ENCODE results near the gene HNRNPA1. TPM values are rescaled to one million over a fixed set of nuclear protein-coding genes. Genes with fewer than 3 reads are reported as not detected.

Gene HNRNPA1
- total and polyA plus RNA-seq, 9 of the 15 experiments (the other 6 are each of a cell fraction or from before 2014, with no cell fraction given) = 1,166 to 2,703 (median 1,815) TPM

DNA sequence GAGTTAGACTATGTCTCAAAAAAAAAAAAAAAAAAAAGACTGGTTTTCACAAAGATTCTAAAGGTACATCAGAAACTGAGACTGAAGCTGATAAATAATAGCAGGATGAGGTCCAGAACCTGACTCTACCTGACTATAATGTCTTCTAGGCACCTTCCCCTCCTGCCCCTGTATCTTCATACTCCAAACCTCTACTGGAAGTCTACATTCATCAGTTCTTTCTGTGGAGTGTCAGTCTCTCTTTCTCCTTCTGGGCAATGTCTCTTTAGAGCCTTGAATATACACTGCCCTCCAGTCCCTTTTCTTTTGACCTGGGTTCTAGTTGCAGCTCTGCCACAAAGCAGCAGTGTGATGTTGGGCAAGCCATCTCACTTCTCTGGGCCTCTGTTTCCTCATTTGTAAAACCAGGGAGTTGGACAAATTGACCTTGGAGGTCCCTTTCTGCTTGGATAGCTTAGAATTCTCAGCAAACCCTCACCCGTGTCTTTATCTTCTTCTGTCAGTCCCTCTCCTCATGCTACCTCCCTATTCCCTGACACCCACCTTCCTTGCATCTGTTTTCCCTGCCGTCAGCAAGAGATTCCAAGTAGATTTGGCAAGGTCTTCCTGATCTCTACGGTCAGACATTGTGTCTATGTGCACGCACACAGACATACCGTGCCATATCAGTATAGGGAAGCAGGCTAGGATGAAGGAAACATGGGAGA is 16.0 kb downstream of the HNRNPA1 start (continued):
- TF ChIP-seq ZNF318 (IDR thresholded peaks at IDR 0.05; ENCODE audit: borderline replicate concordance in 1 of 2, low read depth in 1 of 2) (no peak), ZBED1 (IDR thresholded peaks at IDR 0.05) (no peak), ZNF696 (CRISPR knock-in tag; conservative IDR thresholded peaks at IDR 0.05) (no peak), SMARCA5 (IDR thresholded peaks at IDR 0.05) (no peak), ZBTB8A (IDR thresholded peaks at IDR 0.05; ENCODE audit: partially characterized antibody) (no peak), CEBPG (CRISPR knock-in tag; IDR thresholded peaks at IDR 0.05) (no peak), CEBPG (tag; conservative IDR thresholded peaks at IDR 0.05 in 1 of 2, IDR thresholded peaks at IDR 0.05 in 1 of 2) (no peak), TBL1XR1 (IDR thresholded peaks at IDR 0.05; ENCODE audit: low read length in 2 of 2) (peak; percentile 9 to 50; a peak in 1 of 4 replicates), ARNT (IDR thresholded peaks at IDR 0.05) (peak; percentile 11 to 35; a peak in 1 of 4 replicates), ZNF174 (CRISPR knock-in tag; IDR thresholded peaks at IDR 0.05) (no peak), E2F4 (CRISPR knock-in tag; IDR thresholded peaks at IDR 0.05; ENCODE audit: low read depth) (no peak), RFX1 (IDR thresholded peaks at IDR 0.05) (no peak), POLR3G (IDR thresholded peaks at IDR 0.05; ENCODE audit: extremely low read depth, insufficient read length, insufficient replicate concordance) (no peak)
- TF ChIP-seq, protein P1, sequence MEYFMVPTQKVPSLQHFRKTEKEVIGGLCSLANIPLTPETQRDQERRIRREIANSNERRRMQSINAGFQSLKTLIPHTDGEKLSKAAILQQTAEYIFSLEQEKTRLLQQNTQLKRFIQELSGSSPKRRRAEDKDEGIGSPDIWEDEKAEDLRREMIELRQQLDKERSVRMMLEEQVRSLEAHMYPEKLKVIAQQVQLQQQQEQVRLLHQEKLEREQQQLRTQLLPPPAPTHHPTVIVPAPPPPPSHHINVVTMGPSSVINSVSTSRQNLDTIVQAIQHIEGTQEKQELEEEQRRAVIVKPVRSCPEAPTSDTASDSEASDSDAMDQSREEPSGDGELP (CRISPR knock-in tag; IDR thresholded peaks at IDR 0.05; ENCODE audit: borderline replicate concordance) = no peak
- TF ChIP-seq, protein P2, sequence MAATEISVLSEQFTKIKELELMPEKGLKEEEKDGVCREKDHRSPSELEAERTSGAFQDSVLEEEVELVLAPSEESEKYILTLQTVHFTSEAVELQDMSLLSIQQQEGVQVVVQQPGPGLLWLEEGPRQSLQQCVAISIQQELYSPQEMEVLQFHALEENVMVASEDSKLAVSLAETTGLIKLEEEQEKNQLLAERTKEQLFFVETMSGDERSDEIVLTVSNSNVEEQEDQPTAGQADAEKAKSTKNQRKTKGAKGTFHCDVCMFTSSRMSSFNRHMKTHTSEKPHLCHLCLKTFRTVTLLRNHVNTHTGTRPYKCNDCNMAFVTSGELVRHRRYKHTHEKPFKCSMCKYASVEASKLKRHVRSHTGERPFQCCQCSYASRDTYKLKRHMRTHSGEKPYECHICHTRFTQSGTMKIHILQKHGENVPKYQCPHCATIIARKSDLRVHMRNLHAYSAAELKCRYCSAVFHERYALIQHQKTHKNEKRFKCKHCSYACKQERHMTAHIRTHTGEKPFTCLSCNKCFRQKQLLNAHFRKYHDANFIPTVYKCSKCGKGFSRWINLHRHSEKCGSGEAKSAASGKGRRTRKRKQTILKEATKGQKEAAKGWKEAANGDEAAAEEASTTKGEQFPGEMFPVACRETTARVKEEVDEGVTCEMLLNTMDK (IDR thresholded peaks at IDR 0.05; ENCODE audit: borderline replicate concordance, insufficient read depth, low read depth, low read length, poor library complexity, severe bottlenecking) = no peak

Measured in K562 (cell line).